Psoas muscle (tissue), 8 donors: ENCODE measurements around the gene DZIP1L. TPM values are rescaled to one million over a fixed set of nuclear protein-coding genes. Genes with fewer than 3 reads are reported as not detected.

ENCODE experiments used
- ATAC-seq, 4 donors: fragments of 200-7000 bp; cut with Tn5 transposase; one replicate each; pipeline ENCODE4 v1.9.1; 2020; ENCODE audit warnings: moderate library complexity in 3 of 4, mild to moderate bottlenecking in 2 of 4
- DNase-seq, 2 donors: peaks; one replicate each; pipeline ENCODE4 v3.0.0-alpha.2; 2020
- H3K27ac ChIP-seq: fragments of 200-600 bp; one replicate; pipeline ENCODE4 v1.8.0; 2022
- H3K27me3 ChIP-seq, 3 donors: fragments of 200-600 bp in 1 of 3; one replicate each; pipeline versions ENCODE4 v1.6.1 to v1.8.0; 2013 to 2022; ENCODE audit warnings: low read length in 2 of 3, mild to moderate bottlenecking in 2 of 3, moderate library complexity in 1 of 3; ENCODE audit not compliant: insufficient read depth in 3 of 3
- H3K36me3 ChIP-seq, 2 donors: fragments of 200-600 bp in 1 of 2; one replicate each; pipeline versions ENCODE4 v1.6.1 to v1.8.0; 2013 to 2022; ENCODE audit warnings: low read depth in 1 of 2, mild to moderate bottlenecking in 1 of 2, moderate library complexity in 1 of 2; ENCODE audit not compliant: insufficient read depth in 1 of 2
- H3K4me1 ChIP-seq: fragments of 200-600 bp; one replicate; pipeline ENCODE4 v1.8.0; 2022
- H3K4me3 ChIP-seq: fragments of 200-600 bp; one replicate; pipeline ENCODE4 v1.8.0; 2022; ENCODE audit warnings: mild to moderate bottlenecking
- H3K9me3 ChIP-seq: fragments of 200-600 bp; one replicate; pipeline ENCODE4 v1.8.0; 2022
- WGBS, 3 donors: extraction: QIAGEN DNeasy Blood & Tissue Kit; methylation state at CpG; one replicate each; pipeline versions ENCODE4 v1.1.6 to v1.1.7; 2013; 5-methylcytosine and 5-hydroxymethylcytosine counted together
- intact Hi-C, 2 donors: fragments of 100-400 bp; cut with DNase I; formaldehyde crosslinking; loops; one replicate each; pipeline versions ENCODE4 v1.11.0 to v1.14.2; 2022
- polyA plus RNA-seq, 3 donors: library from polyadenylated mRNA; stranded (reverse); fragments of 200-250 nt; gene quantifications; one replicate each; pipeline ENCODE4 v1.2.3, GENCODE V29; 2013
- total RNA-seq, 4 donors: library from RNA; stranded (reverse); fragmentation: NEBNext Ultra II Directional in 2 of 4; extraction: Animal tissue kit (Norgen Biotek cat#: 25700) in 2 of 4; gene quantifications; one replicate each; pipeline versions ENCODE4 v1.2.1 to v1.2.4, GENCODE V29; 2021 to 2023
- TF ChIP-seq, protein P1 (sequence below): fragments of 200-600 bp; IDR thresholded peaks from one replicate; pipeline ENCODE4 v1.8.0; 2022; ENCODE audit warnings: antibody characterized with exemption
- donor health status: healthy with polysubstance abuse.
- donor health status: DM: no; HTN: no; CAD: no; lungs with moderate emphysema.
- donor health status: Bipolar disorder and iron deficiency.
- donor health status: healthy.
- donor health status: DM: yes; HTN: yes; CAD: no.
- donor health status: DM: no; HTN: no; CAD: no.
- donor health status: DM: no; HTN: no; CAD: no.
- donor health status: DM: yes; HTN: yes; CAD: no.

Gene DZIP1L
- total and polyA plus RNA-seq, 7 donors, result 0.22 to 3.0 (median 1.0) TPM

DNA sequence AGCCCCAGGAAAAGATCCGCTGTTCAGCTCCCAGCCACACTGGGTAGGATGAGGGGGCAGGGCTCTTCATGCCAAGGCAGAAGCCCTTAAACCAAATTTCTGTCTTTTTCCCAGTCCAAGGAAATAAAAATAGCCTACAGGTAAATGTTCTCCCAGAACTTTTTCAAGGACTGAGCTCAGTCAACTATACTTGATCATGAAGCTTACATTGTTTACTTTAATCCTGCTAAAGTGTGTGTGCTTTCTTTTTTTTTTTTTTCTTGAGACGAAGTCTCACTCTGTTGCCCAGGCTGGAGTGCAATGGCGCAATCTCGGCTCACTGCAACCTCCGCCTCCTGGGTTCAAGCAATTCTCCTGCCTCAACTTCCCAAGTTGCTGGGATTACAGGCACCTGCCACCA lies 87.6 kb downstream of the DZIP1L start:
- TF ChIP-seq, protein P1, sequence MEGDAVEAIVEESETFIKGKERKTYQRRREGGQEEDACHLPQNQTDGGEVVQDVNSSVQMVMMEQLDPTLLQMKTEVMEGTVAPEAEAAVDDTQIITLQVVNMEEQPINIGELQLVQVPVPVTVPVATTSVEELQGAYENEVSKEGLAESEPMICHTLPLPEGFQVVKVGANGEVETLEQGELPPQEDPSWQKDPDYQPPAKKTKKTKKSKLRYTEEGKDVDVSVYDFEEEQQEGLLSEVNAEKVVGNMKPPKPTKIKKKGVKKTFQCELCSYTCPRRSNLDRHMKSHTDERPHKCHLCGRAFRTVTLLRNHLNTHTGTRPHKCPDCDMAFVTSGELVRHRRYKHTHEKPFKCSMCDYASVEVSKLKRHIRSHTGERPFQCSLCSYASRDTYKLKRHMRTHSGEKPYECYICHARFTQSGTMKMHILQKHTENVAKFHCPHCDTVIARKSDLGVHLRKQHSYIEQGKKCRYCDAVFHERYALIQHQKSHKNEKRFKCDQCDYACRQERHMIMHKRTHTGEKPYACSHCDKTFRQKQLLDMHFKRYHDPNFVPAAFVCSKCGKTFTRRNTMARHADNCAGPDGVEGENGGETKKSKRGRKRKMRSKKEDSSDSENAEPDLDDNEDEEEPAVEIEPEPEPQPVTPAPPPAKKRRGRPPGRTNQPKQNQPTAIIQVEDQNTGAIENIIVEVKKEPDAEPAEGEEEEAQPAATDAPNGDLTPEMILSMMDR, result no peak
- H3K4me1 ChIP-seq, result no peaks in the 10 kb centered on the region
- H3K27ac ChIP-seq, result no peak overlapping the region
- H3K27me3 ChIP-seq, result no peaks in the 10 kb centered on the region
- no peak for ATAC-seq
- intact Hi-C loops, result no loop called here
- H3K36me3 ChIP-seq, result no peaks in the 10 kb centered on the region
- H3K4me3 ChIP-seq, result no peak overlapping the region
- DNase-seq, result no peak
- no peaks in the 10 kb centered on the region for H3K9me3 ChIP-seq
- WGBS, 3 donors, result 95 to 97% (median 96%) methylated on average over 4 to 5 of the region's 5 CpGs

- no peaks in the 10 kb centered on the region for H3K9me3 ChIP-seq
- TF ChIP-seq, protein P1, result no peak
- ATAC-seq (no peak), DNase-seq (no peak)
- H3K36me3 ChIP-seq, result no peaks in the 10 kb centered on the region
- no peak overlapping the region for H3K27ac ChIP-seq
- intact Hi-C loops, result no loop called here
- no peak overlapping the region for H3K4me3 ChIP-seq
- H3K4me1 ChIP-seq, result no peaks in the 10 kb centered on the region
- H3K27me3 ChIP-seq, result no peaks in the 10 kb centered on the region
Measured at GRCh38 chr3:138025553-138025952, 89.9 kb downstream of the DZIP1L start.

- ATAC-seq (no peak), DNase-seq (no peak)
- H3K27ac ChIP-seq, result no peak overlapping the region
- no peaks in the 10 kb centered on the region for H3K9me3 ChIP-seq
- TF ChIP-seq, protein P1, result no peak
- H3K27me3 ChIP-seq, result no peaks in the 10 kb centered on the region
- intact Hi-C loops, result no loop called here
- H3K4me1 ChIP-seq, result no peaks in the 10 kb centered on the region
- no peaks in the 10 kb centered on the region for H3K36me3 ChIP-seq
- H3K4me3 ChIP-seq, result no peak overlapping the region
- 94 to 99% (median 97%) methylated on average over 4 of the region's 4 CpGs for WGBS, 3 donors
Measured at GRCh38 chr3:138023754-138024153, 91.7 kb downstream of the DZIP1L start.

DNA sequence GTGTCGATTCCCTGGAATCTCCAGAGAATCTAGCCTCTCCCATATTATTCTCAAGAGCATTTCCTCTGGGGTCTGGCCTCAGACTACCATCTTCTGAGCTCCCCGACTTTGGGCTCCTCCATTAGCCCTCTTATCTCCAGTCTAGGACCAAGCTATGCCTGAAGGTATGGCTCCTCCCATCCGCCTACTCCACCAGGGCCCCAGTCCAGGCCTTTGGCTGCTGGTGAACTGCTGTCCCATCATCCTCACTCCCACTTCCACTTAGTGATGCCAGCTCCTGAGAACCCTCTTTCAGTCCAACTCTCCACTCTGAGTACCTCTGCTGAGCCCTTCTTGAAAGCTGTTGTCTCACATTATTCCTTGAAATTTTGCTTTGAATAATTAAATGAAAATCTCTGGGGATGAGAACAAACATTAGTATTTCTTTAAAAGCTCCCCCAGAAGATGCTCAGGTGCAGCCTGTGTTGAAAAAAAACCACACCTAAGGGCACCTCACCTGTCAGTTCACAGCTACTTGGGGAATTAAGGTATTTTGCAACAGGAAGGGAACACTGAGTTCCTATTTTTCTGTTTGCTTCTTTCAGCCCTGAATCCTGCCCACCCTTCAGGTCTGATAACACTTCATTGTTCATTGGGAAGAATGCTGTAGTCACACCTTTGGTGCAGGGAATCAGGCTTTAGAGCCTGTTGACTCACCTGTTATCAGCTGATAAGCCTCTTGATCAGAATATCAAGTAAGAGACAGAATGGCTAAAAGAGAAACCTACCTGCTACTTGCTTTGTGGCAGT lies 95.9 kb downstream of the DZIP1L start:
- Histone ChIP-seq H3K4me3 (no peak overlapping the region), H3K4me1 (no peaks in the 10 kb centered on the region), H3K27me3 (no peaks in the 10 kb centered on the region), H3K27ac (no peak overlapping the region), H3K36me3 (no peaks in the 10 kb centered on the region), H3K9me3 (no peaks in the 10 kb centered on the region)
- DNase-seq (no peak), ATAC-seq (no peak)
- TF ChIP-seq, protein P1, result no peak
- WGBS, 3 donors, result 91 to 96% (median 93%) methylated on average over 3 of the region's 3 CpGs
- intact Hi-C loops, result no loop called here

GRCh38 chr3:138016065-138016464 lies 99.3 kb downstream of the DZIP1L start:
- WGBS, 3 donors, result 80 to 88% (median 84%) methylated on average over 2 of the region's 2 CpGs
- Histone ChIP-seq H3K27ac (no peak overlapping the region), H3K36me3 (no peaks in the 10 kb centered on the region), H3K4me3 (no peak overlapping the region), H3K27me3 (no peaks in the 10 kb centered on the region), H3K4me1 (no peaks in the 10 kb centered on the region), H3K9me3 (no peaks in the 10 kb centered on the region)
- ATAC-seq (no peak), DNase-seq (no peak)
- TF ChIP-seq, protein P1, result no peak
- intact Hi-C loops, result no loop called here
